Dedifferentiated amniotic fluid mesenchymal stem cell (primary cell): Measurements from ENCODE around the gene PIGO.
A peak's percentile ranks its signal among the peaks of the same experiment; 100 is the strongest.

Experiments used
- DNase-seq: peaks from one replicate; pipeline ENCODE4 v3.0.0-alpha.2; 2016; ENCODE audit errors: extremely low spot score

The PIGO gene

GRCh38 chr9:35106343-35106730, 9.9 kb upstream of the PIGO start:
- no peak for DNase-seq

GRCh38 chr9:35105571-35106342, 9.4 kb upstream of the PIGO start:
- DNase-seq, result no peak

GRCh38 chr9:35105126-35105525, 8.7 kb upstream of the PIGO start:
- no peak for DNase-seq

- DNase-seq, result no peak
Observed at GRCh38 chr9:35104586-35104985, 8.2 kb upstream of the PIGO start.

GRCh38 chr9:35103660-35104191, 7.3 kb upstream of the PIGO start:
- no peak for DNase-seq

GRCh38 chr9:35102769-35103659, 6.6 kb upstream of the PIGO start, which contains the start of gene STOML2:
Gene STOML2, minus strand, starts transcription at chr9:35103131. Its CDS starts 37 bp downstream, at chr9:35103094.
- DNase-seq, result peak; percentile 97

- no peak for DNase-seq
Observed at GRCh38 chr9:35102465-35102768, 6.0 kb upstream of the PIGO start.

- DNase-seq, result no peak
Observed at GRCh38 chr9:35097573-35097972, 1.2 kb upstream of the PIGO start.

- no peak for DNase-seq
Observed at GRCh38 chr9:35091536-35091935, 4.9 kb downstream of the PIGO start.

- no peak for DNase-seq
Observed at GRCh38 chr9:35089434-35089833, 7.0 kb downstream of the PIGO start.

- DNase-seq, result no peak
Observed at GRCh38 chr9:35085078-35085477, 11.3 kb downstream of the PIGO start.

GRCh38 chr9:35079426-35080341, 16.7 kb downstream of the PIGO start, which contains the start of gene FANCG:
Gene FANCG, minus strand, starts transcription at chr9:35079942. Its CDS starts 418 bp downstream, at chr9:35079524.
- peak; percentile 88 for DNase-seq

- DNase-seq, result no peak
Observed at GRCh38 chr9:35079041-35079425, 17.4 kb downstream of the PIGO start.

- DNase-seq, result no peak
Observed at GRCh38 chr9:35078066-35078465, 18.3 kb downstream of the PIGO start.

GRCh38 chr9:35076848-35077247, 19.5 kb downstream of the PIGO start:
- DNase-seq, result no peak

GRCh38 chr9:35075358-35075757, 21.0 kb downstream of the PIGO start:
- no peak for DNase-seq

GRCh38 chr9:35074791-35075190, 21.6 kb downstream of the PIGO start:
- DNase-seq, result no peak

GRCh38 chr9:35074141-35074540, 22.2 kb downstream of the PIGO start:
- DNase-seq, result no peak

- DNase-seq, result no peak
Observed at GRCh38 chr9:35073279-35073612, 23.1 kb downstream of the PIGO start.

- peak; percentile 99 for DNase-seq
Observed at GRCh38 chr9:35072461-35073278, 23.7 kb downstream of the PIGO start, which contains the start of gene VCP. Gene VCP, minus strand, starts transcription at chr9:35072625. Its CDS starts 272 bp downstream, at chr9:35072353.
